ENCODE data around the gene DENND4A. TPM values are rescaled to one million over a fixed set of nuclear protein-coding genes. Genes with fewer than 3 reads are reported as not detected.

Gene DENND4A
- total and polyA plus RNA-seq, 2 donors (not counting 1 experiment from before 2014, with no cell fraction given), result 24.4 to 103 TPM

DNA sequence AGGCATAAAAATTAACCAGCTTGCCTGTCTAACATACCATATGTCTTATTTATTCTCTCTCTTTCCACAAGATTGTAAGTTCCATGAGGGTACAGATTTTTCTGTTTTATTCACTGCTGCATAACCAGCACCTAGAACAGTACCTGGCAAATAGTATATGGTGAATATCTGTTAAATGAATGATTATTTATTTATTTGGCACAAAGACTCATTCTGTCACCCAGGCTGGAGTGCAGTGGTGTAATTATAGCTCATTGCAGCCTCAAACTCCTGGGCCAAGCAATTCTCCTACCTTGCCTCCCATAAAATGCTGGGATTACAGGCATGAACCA lies 24.9 kb downstream of the DENND4A start:
- Histone ChIP-seq H4K20me1 (ENCODE audit: control insufficient read depth, insufficient read depth, low read length, poor library complexity, severe bottlenecking) (peaks cover 62% of the 10 kb centered on the region), H2AFZ (ENCODE audit: insufficient read depth, low read depth, low read length, poor library complexity, severe bottlenecking) (no peak overlapping the region), H3K9ac (ENCODE audit: low read length) (no peak overlapping the region), H3K4me1 (ENCODE audit: control insufficient read depth in 2 of 2, insufficient read depth in 2 of 2, low read length in 2 of 2) (peaks cover 38 to 73% of the 10 kb centered on the region in 2 donors), H3K4me2 (replicated peaks; ENCODE audit: low read depth, low read length, poor library complexity, severe bottlenecking) (no peak overlapping the region), H3K79me2 (ENCODE audit: control insufficient read depth, insufficient read depth, low read length) (peaks cover 99% of the 10 kb centered on the region), H3K27me3 (replicated peaks in 1 of 4; ENCODE audit: control extremely low read depth in 1 of 4, control insufficient read depth in 3 of 4, insufficient read depth in 4 of 4, low read length in 3 of 4) (no peaks in the 10 kb centered on the region), H3K27ac (ENCODE audit: low read length in 2 of 2) (no peak overlapping the region), H3K36me3 (replicated peaks in 1 of 2; ENCODE audit: control extremely low read depth in 1 of 2, control insufficient read depth in 1 of 2, extremely low read depth in 1 of 2, insufficient read depth in 2 of 2, low read length in 1 of 2) (peaks cover 7 to 9% of the 10 kb centered on the region in 2 experiments), H3K4me3 (ENCODE audit: control extremely low read depth in 1 of 5, extremely low read depth in 1 of 5, insufficient read depth in 1 of 5, low read depth in 2 of 5, low read length in 4 of 5) (no peak overlapping the region), H3K9me3 (ENCODE audit: control extremely low read depth in 1 of 3, control insufficient read depth in 2 of 3, insufficient read depth in 1 of 3, low read length in 2 of 3) (no peaks in the 10 kb centered on the region)
- Mint-ChIP-seq H3K4me1 (peaks cover 76% of the 10 kb centered on the region), H3K27ac (no peak overlapping the region), H3K9me3 (ENCODE audit: insufficient read depth) (no peaks in the 10 kb centered on the region), H3K27me3 (no peaks in the 10 kb centered on the region), H3K4me3 (no peak overlapping the region)
- CTCF ChIA-PET, result interaction anchor here (0.9 kb wide), 2 partner anchors 24 to 57 kb away, joined by 3 read pairs; partner anchors contain the start of gene DENND4A
- no peak for TF ChIP-seq EZH2 (IDR thresholded peaks at IDR 0.05; ENCODE audit: borderline replicate concordance, insufficient read depth, low read depth, low read length, poor library complexity, severe bottlenecking)
- TF ChIP-seq, protein P1, sequence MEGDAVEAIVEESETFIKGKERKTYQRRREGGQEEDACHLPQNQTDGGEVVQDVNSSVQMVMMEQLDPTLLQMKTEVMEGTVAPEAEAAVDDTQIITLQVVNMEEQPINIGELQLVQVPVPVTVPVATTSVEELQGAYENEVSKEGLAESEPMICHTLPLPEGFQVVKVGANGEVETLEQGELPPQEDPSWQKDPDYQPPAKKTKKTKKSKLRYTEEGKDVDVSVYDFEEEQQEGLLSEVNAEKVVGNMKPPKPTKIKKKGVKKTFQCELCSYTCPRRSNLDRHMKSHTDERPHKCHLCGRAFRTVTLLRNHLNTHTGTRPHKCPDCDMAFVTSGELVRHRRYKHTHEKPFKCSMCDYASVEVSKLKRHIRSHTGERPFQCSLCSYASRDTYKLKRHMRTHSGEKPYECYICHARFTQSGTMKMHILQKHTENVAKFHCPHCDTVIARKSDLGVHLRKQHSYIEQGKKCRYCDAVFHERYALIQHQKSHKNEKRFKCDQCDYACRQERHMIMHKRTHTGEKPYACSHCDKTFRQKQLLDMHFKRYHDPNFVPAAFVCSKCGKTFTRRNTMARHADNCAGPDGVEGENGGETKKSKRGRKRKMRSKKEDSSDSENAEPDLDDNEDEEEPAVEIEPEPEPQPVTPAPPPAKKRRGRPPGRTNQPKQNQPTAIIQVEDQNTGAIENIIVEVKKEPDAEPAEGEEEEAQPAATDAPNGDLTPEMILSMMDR (IDR thresholded peaks at IDR 0.05), result no peak
- DNase-seq (no peak), ATAC-seq (ENCODE audit: low read depth) (no peak)
- POLR2A ChIA-PET, result no interaction called here
- intact Hi-C loops (cut with micrococcal nuclease), result no loop called here

DNA sequence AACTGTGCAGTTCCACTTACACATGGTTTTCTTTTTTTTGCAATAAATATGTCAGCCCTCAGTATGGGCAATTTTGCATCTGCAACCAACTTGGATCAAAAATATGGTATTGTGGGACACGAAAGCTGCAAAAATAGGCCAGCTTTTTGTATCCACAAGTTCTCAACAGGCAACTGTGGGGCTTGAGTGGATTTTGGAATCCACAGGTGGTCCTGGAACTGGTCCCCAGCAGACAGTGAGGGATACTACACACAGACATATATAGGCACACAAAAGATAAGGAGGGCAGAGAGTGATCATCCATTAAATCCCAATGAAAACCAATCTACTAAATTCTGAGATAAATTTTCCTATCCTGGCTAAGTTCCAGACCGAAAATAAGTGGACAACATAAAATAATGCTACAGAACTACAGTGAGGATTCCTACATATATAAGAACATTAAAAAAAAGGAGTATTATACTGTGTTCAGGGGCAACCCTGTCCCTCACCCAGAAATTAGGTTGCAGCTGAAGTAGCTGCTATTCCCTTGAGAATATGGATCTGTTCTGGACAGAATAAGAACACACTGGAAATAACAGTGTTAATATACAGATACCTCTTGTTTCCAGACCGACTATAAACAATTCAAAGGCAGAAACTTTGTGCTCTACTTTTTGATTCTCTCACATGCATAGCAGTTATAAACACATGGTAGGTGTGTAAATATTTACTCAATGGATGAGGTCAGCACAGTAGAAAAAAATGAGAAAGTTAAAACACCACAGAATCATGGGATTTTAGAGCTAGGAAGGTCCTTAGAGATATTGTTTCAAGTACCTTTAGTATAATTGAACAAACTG lies 25.4 kb downstream of the DENND4A start:
- ChIA-PET POLR2A (no interaction called here), CTCF (interaction anchor here (0.9 to 2.9 kb wide), 3 partner anchors 25 to 62 kb away, joined by 3 to 8 read pairs (median 3); partner anchors contain the start of gene DENND4A)
- H3K4me3 ChIP-seq (ENCODE audit: control extremely low read depth in 1 of 5, extremely low read depth in 1 of 5, insufficient read depth in 1 of 5, low read depth in 2 of 5, low read length in 4 of 5), result no peak overlapping the region
- H3K4me1 ChIP-seq (ENCODE audit: control insufficient read depth in 2 of 2, insufficient read depth in 2 of 2, low read length in 2 of 2), result peaks cover 38 to 71% of the 10 kb centered on the region in 2 donors
- peaks cover 7 to 9% of the 10 kb centered on the region in 2 experiments for H3K36me3 ChIP-seq (replicated peaks in 1 of 2; ENCODE audit: control extremely low read depth in 1 of 2, control insufficient read depth in 1 of 2, extremely low read depth in 1 of 2, insufficient read depth in 2 of 2, low read length in 1 of 2)
- H4K20me1 ChIP-seq (ENCODE audit: control insufficient read depth, insufficient read depth, low read length, poor library complexity, severe bottlenecking), result peaks cover 66% of the 10 kb centered on the region
- no peak overlapping the region for H3K9ac ChIP-seq (ENCODE audit: low read length)
- H3K9me3 Mint-ChIP-seq (ENCODE audit: insufficient read depth), result no peaks in the 10 kb centered on the region
- H2AFZ ChIP-seq (ENCODE audit: insufficient read depth, low read depth, low read length, poor library complexity, severe bottlenecking), result no peak overlapping the region
- no peak for DNase-seq
- H3K27me3 ChIP-seq (replicated peaks in 1 of 4; ENCODE audit: control extremely low read depth in 1 of 4, control insufficient read depth in 3 of 4, insufficient read depth in 4 of 4, low read length in 3 of 4), result no peaks in the 10 kb centered on the region
- peak overlapping the region; percentile 3 for H3K4me3 Mint-ChIP-seq
- ATAC-seq (ENCODE audit: low read depth), result no peak
- peak overlapping the region; percentile 1 for H3K27ac Mint-ChIP-seq
- no CpG with 5 or more reads among the region's 3 CpGs for WGBS (ENCODE audit: insufficient coverage)
- H3K9me3 ChIP-seq (ENCODE audit: control extremely low read depth in 1 of 3, control insufficient read depth in 2 of 3, insufficient read depth in 1 of 3, low read length in 2 of 3), result no peaks in the 10 kb centered on the region
- H3K79me2 ChIP-seq (ENCODE audit: control insufficient read depth, insufficient read depth, low read length), result peaks cover 99% of the 10 kb centered on the region
- no peak for TF ChIP-seq EZH2 (IDR thresholded peaks at IDR 0.05; ENCODE audit: borderline replicate concordance, insufficient read depth, low read depth, low read length, poor library complexity, severe bottlenecking)
- H3K4me2 ChIP-seq (replicated peaks; ENCODE audit: low read depth, low read length, poor library complexity, severe bottlenecking), result no peak overlapping the region
- intact Hi-C loops (cut with micrococcal nuclease), result no loop called here
- no peaks in the 10 kb centered on the region for H3K27me3 Mint-ChIP-seq
- H3K27ac ChIP-seq (ENCODE audit: low read length in 2 of 2), result peak overlapping the region in 1 of 2 donors; percentile 12
- H3K4me1 Mint-ChIP-seq, result peaks cover 74% of the 10 kb centered on the region
